Measurements from ENCODE around the gene CC2D1B.

The CC2D1B gene

DNA sequence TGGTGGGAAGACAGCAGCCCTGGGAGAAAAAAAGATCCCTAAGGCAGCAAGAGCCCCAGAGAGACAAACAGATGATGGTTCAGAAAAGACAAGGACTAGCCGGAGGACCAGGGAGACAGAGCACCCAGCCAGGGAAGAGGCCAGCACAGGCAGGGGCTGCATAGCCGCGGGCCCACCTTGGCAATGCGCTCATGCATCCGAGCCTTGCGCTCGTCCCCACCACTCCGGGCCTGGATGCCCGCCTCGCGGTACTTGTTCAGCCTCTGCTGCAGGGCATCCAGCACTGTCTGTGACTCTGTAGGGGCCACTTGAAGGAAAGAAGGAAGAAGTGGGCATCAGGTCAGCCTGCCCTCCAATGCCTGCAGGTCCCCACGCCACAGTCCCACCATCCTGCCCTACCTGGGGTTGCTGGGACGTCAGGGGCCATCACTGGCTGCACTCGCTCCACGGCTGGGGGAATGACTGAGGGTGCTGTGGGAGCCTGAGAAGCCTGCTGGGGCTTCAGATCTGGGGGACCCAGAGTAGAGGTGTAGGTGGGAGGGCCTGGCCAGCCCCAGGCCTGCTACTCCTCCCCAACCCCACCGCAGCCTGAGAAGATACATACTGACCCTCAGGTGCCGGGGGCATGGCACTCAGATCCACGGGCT, 7.0 kb downstream of the CC2D1B start:
- DNase-seq = no peak

DNA sequence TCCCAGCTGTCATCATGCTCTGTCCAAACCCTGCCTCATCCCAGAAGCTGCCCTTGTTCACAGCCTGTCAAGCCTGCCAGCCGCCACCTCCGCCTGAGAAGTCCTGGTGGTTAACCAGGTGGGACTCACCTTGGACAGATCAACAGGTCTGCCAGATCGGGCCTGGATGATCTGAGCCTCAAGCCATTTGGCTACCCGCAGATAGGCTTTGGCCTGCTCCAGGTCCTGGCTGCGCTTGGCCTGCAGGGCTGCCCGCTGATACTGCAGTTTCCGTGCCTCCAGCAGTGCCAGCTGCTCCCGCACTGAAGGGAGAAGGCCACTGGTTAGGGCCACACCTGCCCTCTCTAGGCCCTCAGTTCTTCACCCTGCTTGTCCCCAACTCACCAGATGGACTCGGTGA, 8.6 kb downstream of the CC2D1B start:
- no peak for DNase-seq

DNA sequence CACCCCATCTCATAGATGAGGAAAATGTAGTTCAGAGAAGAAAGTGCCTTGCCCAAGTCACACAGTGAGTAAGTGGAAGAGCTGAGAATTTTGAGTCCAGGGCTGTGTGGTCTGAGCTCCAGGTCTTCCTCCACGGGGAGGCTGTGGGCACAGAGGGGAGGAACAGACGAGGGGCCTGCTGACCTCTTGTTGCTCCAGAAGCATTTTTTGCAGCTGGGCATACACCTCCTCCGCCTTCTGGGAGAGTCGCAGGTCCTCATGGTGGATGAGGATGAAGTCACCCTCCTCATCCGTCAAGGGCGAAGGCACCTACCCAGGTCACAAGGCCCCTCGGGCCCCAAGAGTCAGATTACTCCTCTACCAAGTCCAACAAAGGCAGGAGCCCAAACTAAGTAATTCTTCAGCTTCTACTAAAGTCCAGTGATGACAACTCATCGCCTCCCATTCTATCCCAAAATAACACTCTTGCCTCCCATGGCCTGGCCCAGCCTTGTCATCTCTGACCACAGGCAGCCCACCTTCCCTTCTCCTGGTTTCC, 9.1 kb downstream of the CC2D1B start:
- no peak for DNase-seq

DNA sequence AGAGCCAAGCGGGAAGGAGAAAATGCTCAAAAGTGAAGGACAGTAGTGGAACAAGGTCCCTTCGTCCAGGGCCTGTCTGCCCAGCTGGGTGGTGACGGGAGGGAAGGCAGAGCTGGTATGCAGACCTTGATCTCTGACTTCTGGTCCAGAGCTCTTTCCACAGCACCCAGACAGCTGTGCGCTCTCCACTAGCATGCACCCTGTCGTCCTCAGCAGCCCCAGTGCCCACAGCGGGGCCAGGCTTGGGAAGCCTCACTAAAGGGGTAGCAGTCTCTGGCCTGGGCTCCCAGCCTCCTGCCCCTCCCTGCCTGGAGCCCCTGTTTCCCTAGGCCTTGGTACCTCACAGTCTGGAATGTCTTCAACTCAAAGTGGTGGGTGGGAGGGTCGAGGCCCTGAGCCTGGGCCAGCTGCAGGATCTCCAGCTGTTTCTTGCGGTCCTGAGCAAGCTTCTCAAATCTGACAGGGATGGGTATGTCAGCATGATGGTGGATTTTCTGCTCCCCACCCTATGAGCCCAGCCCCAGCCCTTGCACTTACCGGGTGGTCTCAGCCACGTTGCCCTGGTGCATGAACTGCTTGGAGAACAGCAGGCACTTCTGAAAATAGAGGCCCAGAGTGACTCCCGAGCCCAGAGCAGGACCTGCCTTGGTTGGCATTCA, 10.0 kb downstream of the CC2D1B start:
- DNase-seq = no peak

DNA sequence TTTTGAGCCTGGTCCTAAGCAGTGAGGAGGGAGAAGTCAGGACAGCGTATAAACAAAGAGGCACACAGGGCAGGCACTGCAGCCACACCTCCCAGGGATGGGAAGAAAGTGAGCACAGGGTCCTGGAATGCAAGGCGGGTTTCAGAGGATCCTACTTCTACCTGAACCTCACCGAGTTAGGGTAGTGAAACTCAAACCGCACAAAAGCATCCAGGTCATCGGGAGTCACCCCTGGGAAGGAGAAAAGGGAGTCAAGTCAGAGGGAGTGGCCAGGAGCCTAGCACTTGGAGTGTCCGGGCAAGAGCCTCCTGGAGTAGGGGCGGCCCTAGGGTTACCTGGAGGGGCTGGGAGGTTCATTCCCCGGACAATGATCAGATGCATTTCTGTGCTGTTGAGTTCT, 10.6 kb downstream of the CC2D1B start:
- no peak for DNase-seq

DNA sequence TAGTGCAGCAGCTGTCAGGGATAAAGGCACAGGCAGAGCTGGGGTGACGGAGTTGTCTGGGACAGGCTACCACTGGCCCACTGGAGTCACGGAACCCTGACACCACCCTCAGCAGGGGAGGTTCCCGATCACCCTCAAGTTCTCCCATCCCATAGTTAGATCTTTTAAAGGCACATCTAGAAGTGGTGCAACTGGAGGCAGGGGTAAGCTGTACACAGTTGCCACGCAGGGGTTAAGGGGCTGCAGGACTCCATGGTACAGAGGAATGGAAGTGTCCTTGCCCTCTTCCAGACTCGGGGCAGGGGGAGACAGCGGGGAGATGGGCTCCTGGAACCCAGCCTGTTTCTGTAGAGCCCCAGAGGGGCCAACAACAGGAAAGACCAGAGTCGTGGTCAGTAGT, 13.3 kb downstream of the CC2D1B start:
- no peak for DNase-seq

DNA sequence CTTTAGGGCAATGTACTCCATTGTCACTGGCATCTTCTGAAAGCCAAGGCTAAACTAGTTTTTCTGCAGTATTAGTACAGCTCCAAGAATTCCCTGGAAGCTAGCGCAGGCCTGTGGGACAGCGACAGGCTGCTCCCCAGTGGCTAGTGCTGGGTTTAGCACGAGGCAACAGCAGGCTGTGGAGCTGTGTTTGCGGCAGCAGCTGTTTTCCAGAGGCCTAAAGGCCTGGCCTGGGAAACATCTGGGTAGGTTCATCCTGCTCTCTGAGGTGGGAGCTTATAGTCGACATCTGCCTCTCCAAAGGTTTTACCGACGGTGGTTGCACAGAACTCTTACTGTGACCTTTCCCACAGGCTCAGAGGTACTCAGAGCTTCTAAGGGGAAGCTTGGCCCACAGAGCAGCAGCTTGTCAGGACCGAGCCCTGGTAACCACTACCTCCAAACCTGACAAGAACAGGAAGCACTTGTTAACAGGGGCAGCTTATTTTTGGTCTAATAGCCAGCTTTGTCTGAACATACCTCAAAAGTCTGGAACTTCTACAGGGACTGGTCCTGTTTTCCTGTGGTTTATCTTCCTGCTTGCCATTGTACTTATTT, 17.2 kb downstream of the CC2D1B start:
- no peak for DNase-seq

DNA sequence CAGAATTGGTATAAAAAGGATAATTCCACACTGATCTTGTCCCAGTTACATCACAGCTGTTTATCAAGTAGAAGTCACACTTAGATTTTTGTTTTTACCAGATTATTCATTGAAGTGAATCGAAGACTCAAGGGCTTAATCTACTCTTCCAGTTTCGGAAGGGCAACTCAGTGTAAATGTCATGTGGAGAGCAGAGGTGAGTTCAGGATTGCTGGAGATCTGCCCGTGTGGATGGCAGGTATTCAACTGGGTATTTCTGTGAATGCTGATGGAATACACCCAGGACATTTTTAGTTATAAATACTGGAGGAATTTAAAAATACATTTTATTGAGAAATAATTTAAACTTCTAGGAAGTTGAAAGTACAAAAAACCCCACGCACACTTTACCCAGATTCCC, 19.4 kb downstream of the CC2D1B start:
- no peak for DNase-seq

DNA sequence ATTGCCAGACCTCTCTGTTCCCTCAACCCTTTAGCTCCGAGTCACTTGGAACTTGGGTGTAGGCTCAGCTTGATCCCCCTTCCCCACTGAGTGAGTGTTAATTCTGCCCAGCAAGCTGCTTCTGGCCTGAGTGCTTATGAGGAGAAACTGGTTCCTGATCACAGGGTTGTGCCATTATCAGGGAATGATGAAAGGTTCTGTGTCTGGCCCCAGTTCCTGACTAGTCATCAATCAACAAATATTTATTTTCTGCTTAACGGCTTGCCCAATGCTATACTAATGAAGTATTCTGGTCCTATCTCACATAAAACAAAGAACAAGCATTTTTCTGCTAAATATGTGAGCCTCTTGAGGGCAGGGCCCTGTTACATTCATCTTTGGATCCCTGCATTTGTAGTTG, 20.8 kb downstream of the CC2D1B start:
- DNase-seq = no peak

DNA sequence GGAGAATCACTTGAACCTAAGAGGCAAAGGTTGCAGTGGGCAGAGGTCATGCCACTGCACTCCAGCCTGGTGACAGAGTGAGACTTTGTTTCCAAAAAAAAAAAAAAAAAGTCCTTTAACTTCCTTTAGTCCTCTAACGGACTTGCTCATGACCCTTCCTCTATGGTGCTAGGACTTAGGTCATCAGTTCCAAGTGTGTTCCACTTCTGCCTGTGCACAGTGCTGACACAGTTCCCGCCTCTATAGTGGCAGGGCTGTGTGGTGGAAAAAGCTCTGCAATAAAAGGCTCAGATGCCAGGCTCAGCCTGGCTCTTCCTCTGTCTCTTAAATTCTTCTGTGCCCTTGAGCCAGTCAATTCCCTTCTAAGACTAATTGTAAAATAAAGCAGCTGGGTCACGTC, 22.0 kb downstream of the CC2D1B start:
- DNase-seq = no peak

DNA sequence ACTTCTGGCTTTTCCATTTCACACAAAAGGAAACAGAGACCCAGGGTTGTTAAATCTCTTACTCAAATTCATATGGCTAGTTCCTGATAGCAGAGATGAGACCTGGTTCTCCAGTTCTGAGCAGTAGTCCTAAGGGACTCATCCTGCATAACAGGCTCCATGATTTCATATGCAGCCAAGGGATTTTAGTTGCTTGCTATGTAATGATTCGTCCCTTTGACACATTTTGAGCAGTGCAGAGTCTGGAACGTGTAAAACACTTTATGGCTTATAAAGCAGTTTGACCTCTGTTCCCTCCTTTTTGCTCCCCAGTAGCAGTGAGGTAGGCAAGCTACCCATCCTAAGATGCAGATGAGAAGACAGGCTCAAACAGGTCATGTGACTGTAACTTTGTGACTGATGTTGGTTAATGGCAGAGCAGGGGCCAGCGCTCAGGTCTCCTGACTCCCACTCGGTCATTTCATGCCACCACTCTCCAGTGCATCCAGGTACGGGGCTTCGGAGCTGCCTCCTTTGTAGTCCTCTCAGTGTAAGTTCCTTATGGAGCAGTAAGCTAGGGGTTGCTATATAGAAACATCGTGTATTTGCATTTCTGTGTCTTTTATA, 24.2 kb downstream of the CC2D1B start:
- DNase-seq = no peak

DNA sequence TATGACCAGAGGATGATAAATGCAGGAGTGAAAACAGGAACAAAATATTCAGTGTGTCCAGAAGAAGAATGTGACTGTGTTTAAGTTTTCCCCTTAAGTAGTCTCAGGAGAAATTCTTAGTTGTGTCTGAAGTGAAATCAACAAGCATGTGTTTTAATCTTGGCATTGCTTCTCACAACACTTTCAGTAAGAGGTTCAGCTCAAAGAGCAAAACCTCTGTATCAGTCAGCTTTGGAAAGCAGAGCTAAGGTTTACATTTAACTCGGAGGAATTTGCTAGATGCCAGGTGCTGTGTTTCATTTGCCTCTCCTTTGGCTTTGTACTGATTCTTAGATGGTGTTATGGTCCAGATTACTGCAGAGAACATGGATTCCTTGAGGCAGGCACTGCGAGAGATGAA, 28.6 kb downstream of the CC2D1B start:
- no peak for DNase-seq

DNA sequence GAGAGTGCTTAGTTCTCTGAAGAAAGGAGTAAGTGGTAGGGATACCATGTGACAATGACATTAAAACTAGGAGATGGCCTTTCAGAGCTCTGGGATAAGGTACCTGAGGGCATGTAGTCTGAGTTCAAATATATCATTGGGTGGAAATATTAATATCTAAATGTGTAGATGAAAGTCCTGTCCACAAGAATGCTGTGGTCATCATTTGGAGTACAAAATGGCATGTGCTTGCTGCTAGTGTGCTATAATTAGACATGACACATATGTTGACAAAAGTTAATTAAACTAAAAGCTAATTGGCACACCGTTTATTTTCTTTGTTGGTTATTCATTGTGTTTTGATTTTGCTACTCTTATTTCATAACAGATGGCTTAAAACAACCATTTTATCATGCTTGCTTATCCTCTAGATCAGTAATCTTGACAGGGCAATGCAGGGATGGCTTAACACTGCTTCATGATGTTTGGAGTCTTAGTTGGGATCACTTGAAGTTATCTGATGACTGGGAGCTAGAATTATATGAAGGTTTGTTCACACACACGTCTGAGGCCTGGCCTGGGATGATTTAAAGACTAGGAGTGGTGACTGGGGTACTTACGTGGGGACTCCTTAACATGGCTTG, 31.0 kb downstream of the CC2D1B start:
- DNase-seq = no peak

DNA sequence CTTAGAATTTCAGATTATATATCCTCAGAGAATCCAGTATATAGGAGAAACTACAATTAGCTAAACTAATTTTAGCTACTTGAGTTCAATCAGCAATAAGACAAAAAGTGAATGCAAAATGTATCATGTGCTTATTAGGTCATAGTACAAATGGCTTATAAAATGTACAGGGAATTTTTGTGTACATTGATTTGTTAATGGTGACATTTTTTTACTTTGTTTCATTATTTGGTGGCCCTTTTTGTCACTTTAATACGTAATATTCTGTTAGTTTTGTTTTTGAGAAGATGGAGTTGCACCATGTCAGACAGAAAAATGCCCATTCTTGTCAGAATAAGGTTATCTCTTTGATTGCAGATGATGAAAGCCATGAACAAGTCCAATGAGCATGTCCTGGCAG, 33.6 kb downstream of the CC2D1B start:
- no peak for DNase-seq

DNA sequence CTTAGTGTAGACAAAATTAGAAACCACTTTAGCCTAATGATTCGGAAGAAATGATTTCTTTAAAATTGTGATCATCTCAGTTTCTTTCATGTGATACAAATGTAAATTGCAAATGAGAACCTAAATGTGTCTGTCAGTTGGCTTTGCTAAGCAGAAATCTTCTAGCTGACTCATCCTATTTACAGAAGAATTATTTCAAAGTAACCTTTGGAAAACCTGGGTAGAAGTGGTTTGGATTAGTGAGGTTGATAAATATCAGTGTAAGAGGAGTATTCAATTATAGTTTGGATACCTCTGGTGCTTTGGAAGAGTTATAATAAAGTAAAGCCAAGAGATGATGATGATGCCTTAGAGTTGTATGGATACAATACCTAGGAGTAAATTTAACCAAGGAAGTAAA, 37.4 kb downstream of the CC2D1B start:
- no peak for DNase-seq

DNA sequence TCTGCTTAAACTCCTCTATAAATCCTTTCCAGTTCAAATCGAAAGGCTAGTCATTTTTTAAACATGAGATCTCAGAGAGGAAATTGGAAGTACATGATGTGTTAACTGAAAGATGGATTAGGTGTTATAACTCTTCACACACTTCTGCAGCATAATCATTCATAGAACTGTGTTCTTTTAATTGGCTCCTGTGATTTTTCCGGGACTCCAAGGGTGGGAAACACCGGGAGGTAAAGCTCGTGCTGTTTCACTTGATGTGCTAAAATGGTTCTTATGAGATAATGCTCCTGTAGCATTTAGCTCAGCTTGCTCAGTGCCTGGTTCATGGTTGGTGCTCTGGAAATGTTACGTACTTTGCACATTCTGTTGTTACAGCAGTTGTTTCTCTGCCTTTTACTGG, 40.2 kb downstream of the CC2D1B start:
- DNase-seq = no peak

DNA sequence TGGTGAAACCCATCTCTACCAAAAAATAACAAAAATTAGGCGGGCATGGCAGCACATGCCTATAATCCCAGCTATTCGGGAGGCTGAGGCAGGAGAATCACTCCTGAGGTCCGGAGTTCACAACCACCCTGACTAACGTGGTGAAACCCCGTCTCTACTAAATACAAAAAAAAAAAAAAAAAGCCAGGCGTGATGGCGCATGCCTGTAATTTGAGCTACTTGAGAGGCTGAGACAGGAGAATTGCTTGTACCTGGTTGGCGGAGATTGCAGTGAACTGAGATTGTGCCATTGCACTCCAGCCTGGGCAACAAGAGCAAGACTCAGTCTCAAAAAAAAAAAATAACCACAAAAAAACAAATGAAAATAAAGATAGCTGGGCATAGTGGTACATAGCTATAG, 42.3 kb downstream of the CC2D1B start:
- no peak for DNase-seq

DNA sequence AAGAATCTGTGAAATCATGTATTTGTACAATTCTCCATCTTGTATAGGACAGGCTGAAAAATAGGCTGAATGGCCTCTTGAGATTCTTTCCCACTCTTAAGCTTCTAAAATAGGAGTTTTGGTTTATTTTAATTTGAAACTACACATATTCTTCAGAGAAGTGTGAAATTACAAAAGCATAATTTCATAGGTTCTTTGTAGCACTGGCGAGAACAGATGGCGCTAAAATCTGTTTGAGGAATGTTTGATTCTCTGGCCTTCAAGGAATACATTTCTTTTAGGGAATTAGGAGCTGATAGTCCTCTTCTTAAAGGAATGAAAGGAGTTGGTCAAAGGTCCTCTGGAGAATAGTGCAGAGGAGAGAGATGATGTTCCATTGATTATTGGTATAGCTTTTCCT, 44.9 kb downstream of the CC2D1B start:
- no peak for DNase-seq

DNA sequence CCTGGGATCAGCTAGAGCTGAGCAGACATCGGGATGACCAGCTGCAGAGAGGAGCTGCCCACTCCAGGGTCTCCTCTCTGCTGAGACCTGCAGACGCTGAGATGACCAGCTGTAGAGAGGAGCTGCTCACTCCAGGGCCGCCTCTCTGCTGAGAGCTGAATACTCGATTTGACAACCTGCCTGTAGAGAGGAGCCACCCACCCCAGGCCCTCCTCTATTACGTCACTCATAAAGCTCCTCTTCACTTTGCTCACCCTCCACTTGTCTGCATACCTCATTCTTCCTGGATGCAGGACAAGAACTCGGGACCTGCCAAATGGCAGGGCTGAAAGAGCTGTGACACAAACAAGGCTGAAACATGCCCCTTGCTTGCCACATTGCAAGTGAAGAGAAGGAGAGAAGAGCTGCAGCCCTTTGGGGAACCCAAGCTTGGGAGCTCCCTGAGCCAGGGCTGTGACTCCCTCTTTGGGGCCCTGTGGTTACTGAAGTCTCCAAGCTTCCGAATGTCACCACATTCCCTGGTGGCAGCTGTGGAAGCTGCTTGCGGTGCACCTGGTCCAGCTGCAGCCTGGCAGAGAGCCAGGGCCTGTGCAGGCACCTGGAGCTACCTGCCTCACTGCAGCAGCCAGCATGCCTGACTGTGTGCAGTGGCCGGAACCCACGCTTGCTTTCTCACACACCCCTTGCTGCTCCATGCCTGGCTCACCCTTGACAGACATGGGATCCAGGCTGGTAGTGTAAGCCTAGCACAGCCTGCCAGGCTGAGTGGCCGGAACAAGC, 59.6 kb downstream of the CC2D1B start:
- DNase-seq = no peak

DNA sequence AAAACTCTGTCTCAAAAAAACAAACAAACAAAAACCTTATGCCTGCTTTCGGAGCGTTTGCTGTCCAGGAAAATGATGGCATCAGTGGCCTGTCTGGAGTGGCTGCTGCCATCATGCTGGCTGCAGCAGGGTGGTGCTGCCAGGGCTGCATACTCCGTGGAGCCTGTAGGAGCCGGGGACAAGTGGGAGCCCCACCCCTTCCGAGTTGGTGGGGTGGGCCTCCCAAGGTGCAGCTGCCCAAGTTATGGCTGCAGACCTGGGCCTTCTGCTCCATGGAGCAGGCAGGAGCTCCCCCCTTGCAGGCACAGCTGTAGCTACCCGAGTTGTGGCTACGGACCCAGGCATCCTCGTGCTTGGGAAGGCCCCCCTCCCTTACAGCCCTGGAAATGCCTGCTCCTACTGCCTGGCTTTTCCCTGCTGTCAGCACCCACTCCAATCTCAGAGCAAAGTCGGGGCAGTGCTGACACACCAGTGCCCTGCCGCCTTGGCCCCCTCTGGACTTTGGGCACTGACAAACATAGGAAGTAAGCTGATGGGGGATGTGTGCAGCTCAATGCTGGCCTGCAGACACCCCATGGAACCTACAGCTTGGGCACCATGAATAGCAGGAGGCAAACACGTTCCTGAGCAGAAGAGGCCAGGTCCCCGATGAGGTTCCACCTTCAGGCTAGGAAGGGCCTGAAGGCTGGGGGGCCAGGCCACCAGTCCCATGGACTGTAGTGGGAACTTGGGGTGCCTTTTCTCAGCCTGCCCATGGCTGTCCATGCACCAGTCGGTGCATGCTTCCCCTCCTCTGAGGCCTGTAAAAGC, 60.4 kb downstream of the CC2D1B start:
- no peak for DNase-seq
